ENCODE measurements around the gene TUG1.

The TUG1 gene

DNA sequence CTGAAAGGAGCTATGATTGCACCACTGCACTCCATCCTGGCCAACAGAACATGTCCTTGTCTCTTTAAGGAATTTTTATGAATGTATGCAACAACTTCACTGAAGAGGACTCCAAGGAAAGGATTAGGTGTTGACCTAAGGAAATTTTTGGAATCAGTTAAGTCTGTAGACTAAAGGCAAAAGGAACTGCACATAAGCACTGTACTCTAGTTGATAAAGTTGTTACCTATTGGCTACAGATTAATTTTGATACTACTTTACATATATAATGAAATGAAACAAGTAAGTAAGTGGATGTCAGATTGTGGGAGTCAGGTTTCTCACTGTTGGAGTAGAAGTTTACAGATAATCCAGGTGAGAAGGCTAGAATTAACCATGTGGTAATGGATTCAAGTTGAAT lies 36.5 kb downstream of the TUG1 start:
- DNase-seq = no peak

GRCh38 chr22:31019191-31019930 lies 50.3 kb downstream of the TUG1 start:
- DNase-seq = no peak

DNA sequence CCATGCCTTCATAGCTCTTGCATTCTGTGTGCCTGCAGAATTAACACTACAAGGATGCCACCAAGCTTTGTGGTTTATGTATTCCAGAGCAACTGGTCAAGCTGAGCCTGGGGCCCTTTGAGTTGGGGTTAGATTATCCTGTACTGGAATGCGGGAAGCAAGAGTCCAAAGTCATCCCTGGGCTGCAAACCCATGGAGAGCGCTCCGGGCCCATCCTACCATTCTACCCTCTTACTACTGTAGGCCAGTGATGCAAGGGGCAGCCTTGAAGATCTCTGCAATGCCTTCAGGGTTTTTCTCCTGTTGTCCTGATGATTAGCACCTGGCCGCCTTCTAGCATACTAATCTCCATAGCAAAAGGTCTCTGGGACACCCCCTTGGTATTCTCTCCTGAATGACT lies 51.3 kb downstream of the TUG1 start:
- no peak for DNase-seq

- no peak for DNase-seq
These were observed 53.5 kb downstream of the TUG1 start for GRCh38 chr22:31022516-31022915.
